ENCODE measurements around the gene HNF1A. TPM values are rescaled to one million over a fixed set of nuclear protein-coding genes. Genes with fewer than 3 reads are reported as not detected.

HNF1A gene
- total and polyA plus RNA-seq, 2 of the 4 experiments (the other 2 are of a cell fraction) = under 0.01 TPM; not detected in 1

DNA sequence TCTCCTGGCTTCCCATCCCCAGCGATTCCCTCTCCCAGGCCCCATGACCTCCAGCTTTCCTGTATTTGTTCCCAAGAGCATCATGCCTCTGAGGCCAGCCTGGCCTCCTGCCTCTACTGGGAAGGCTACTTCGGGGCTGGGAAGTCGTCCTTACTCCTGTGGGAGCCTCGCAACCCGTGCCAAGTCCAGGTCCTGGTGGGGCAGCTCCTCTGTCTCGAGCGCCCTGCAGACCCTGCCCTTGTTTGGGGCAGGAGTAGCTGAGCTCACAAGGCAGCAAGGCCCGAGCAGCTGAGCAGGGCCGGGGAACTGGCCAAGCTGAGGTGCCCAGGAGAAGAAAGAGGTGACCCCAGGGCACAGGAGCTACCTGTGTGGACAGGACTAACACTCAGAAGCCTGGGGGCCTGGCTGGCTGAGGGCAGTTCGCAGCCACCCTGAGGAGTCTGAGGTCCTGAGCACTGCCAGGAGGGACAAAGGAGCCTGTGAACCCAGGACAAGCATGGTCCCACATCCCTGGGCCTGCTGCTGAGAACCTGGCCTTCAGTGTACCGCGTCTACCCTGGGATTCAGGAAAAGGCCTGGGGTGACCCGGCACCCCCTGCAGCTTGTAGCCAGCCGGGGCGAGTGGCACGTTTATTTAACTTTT, 23.6 kb downstream of the HNF1A start:
- H3K9ac ChIP-seq (ENCODE audit: low read depth, low read length) = no peak overlapping the region
- no peak for DNase-seq
- intact Hi-C loops (cut with micrococcal nuclease) (no loop called here), dilution Hi-C loops (cut with HindIII; ENCODE audit: low sequenced_read_pairs, unreplicated experiment) (no loop called here), in situ Hi-C loops (cut with MboI; ENCODE audit: low sequenced_read_pairs) (no loop called here)
- H3K79me1 ChIP-seq (ENCODE audit: low read depth in 1 of 2, low read length in 2 of 2) = no peaks in the 10 kb centered on the region
- no peak overlapping the region for H3K4me2 ChIP-seq (ENCODE audit: low read depth, low read length)
- no peak overlapping the region for H2BK15ac ChIP-seq (ENCODE audit: low read depth, low read length)
- no peak overlapping the region for H4K91ac ChIP-seq (ENCODE audit: insufficient read depth, low read depth, low read length)
- H2AK5ac ChIP-seq (ENCODE audit: low read depth, low read length) = no peak overlapping the region
- no TSS peak for BruUV-seq (replicated peaks)
- POLR2A ChIA-PET (ENCODE audit: unreplicated experiment) = interaction anchor here (0.5 kb wide), 1 partner anchor 711 kb away, joined by 21 read pairs; no protein-coding TSS in a partner anchor
- TF ChIP-seq RFX5 (IDR thresholded peaks at IDR 0.05; ENCODE audit: low read depth, low read length) (no peak), POLR2A (IDR thresholded peaks at IDR 0.05; ENCODE audit: low read depth, low read length) (no peak), MXI1 (IDR thresholded peaks at IDR 0.05; ENCODE audit: borderline replicate concordance, low read depth, low read length) (no peak), CHD1 (IDR thresholded peaks at IDR 0.05; ENCODE audit: low read depth, low read length) (no peak), MAFK (IDR thresholded peaks at IDR 0.05; ENCODE audit: low read depth, low read length) (no peak), RAD21 (IDR thresholded peaks at IDR 0.05; ENCODE audit: low read length) (no peak), MAZ (IDR thresholded peaks at IDR 0.05; ENCODE audit: borderline replicate concordance, low read depth, low read length) (no peak), FOS (IDR thresholded peaks at IDR 0.05; ENCODE audit: low read depth, low read length) (no peak), BHLHE40 (IDR thresholded peaks at IDR 0.05; ENCODE audit: low read depth, low read length) (no peak), CEBPB (IDR thresholded peaks at IDR 0.05; ENCODE audit: low read depth, low read length) (no peak), NFE2L2 (IDR thresholded peaks at IDR 0.05; ENCODE audit: low read depth, low read length) (no peak), RCOR1 (IDR thresholded peaks at IDR 0.05; ENCODE audit: insufficient replicate concordance, low read length) (no peak), SMC3 (IDR thresholded peaks at IDR 0.05; ENCODE audit: low read depth, low read length) (no peak)
- TF ChIP-seq, protein P1, sequence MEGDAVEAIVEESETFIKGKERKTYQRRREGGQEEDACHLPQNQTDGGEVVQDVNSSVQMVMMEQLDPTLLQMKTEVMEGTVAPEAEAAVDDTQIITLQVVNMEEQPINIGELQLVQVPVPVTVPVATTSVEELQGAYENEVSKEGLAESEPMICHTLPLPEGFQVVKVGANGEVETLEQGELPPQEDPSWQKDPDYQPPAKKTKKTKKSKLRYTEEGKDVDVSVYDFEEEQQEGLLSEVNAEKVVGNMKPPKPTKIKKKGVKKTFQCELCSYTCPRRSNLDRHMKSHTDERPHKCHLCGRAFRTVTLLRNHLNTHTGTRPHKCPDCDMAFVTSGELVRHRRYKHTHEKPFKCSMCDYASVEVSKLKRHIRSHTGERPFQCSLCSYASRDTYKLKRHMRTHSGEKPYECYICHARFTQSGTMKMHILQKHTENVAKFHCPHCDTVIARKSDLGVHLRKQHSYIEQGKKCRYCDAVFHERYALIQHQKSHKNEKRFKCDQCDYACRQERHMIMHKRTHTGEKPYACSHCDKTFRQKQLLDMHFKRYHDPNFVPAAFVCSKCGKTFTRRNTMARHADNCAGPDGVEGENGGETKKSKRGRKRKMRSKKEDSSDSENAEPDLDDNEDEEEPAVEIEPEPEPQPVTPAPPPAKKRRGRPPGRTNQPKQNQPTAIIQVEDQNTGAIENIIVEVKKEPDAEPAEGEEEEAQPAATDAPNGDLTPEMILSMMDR (conservative IDR thresholded peaks at IDR 0.05; ENCODE audit: low read depth, low read length) = no peak
- TF ChIP-seq, protein P2, sequence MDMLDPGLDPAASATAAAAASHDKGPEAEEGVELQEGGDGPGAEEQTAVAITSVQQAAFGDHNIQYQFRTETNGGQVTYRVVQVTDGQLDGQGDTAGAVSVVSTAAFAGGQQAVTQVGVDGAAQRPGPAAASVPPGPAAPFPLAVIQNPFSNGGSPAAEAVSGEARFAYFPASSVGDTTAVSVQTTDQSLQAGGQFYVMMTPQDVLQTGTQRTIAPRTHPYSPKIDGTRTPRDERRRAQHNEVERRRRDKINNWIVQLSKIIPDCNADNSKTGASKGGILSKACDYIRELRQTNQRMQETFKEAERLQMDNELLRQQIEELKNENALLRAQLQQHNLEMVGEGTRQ (IDR thresholded peaks at IDR 0.05; ENCODE audit: low read depth, low read length) = no peak
- TF ChIP-seq, protein P3, sequence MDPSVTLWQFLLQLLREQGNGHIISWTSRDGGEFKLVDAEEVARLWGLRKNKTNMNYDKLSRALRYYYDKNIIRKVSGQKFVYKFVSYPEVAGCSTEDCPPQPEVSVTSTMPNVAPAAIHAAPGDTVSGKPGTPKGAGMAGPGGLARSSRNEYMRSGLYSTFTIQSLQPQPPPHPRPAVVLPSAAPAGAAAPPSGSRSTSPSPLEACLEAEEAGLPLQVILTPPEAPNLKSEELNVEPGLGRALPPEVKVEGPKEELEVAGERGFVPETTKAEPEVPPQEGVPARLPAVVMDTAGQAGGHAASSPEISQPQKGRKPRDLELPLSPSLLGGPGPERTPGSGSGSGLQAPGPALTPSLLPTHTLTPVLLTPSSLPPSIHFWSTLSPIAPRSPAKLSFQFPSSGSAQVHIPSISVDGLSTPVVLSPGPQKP (IDR thresholded peaks at IDR 0.05; ENCODE audit: borderline replicate concordance, low read depth, low read length) = no peak
- H3K4me1 ChIP-seq (ENCODE audit: control insufficient read depth, insufficient read depth, low read length) = peaks cover 4% of the 10 kb centered on the region; the same call in 1 of the 2 replicates
- H3K4me3 ChIP-seq (ENCODE audit: insufficient read depth, low read depth, low read length) = no peak overlapping the region
- H4K20me1 ChIP-seq (ENCODE audit: insufficient read depth, low read length) = no peaks in the 10 kb centered on the region
- H2BK20ac ChIP-seq (ENCODE audit: low read depth, low read length) = no peak overlapping the region
- H3K56ac ChIP-seq (ENCODE audit: extremely low read depth, insufficient read depth, low read length) = no peak overlapping the region
- no peaks in the 10 kb centered on the region for H3K9me3 ChIP-seq (ENCODE audit: control insufficient read depth, insufficient read depth, low read length)
- H3K23ac ChIP-seq (ENCODE audit: low read depth, low read length) = no peak overlapping the region
- H3K9me1 ChIP-seq (ENCODE audit: insufficient read depth, low read length) = no peaks in the 10 kb centered on the region
- H4K8ac ChIP-seq (ENCODE audit: low read depth in 2 of 2, low read length in 2 of 2) = no peak overlapping the region
- no peak overlapping the region for H2BK5ac ChIP-seq (ENCODE audit: low read depth, low read length, poor library complexity, severe bottlenecking)
- ATAC-seq (ENCODE audit: low read depth) = no peak
- H3K4ac ChIP-seq (ENCODE audit: low read depth, low read length) = no peak overlapping the region
- no peak overlapping the region for H3K14ac ChIP-seq (replicated peaks; ENCODE audit: low read depth, low read length)
- no peak overlapping the region for H4K5ac ChIP-seq (ENCODE audit: low read depth, low read length)
- peaks cover 19% of the 10 kb centered on the region for H3K36me3 ChIP-seq (ENCODE audit: control insufficient read depth, insufficient read depth, low read length)
- H2AFZ ChIP-seq (replicated peaks; ENCODE audit: low read length, poor library complexity) = no peak overlapping the region
- WGBS, 2 experiments (ENCODE audit: extremely low coverage in 2 of 2, insufficient read length in 1 of 2) = 91% methylated on average over 10 of the region's 16 CpGs; no CpG with 5 or more reads in 1 of the 2 experiments
- no peaks in the 10 kb centered on the region; the same call in 1 of the 2 replicates for H3K27me3 ChIP-seq (ENCODE audit: control insufficient read depth, insufficient read depth, low read length)
- H2AK9ac ChIP-seq (replicated peaks; ENCODE audit: low read depth, low read length, poor library complexity) = no peak overlapping the region
- CTCF ChIA-PET = no interaction called here
- no peak overlapping the region for H3K27ac ChIP-seq (ENCODE audit: insufficient read depth, low read length)
- H3K18ac ChIP-seq (ENCODE audit: low read depth, low read length) = no peak overlapping the region
- H2BK120ac ChIP-seq (ENCODE audit: low read depth, low read length) = no peak overlapping the region

All from IMR-90 (cell line).